SU-DHL-6 (cell line): ENCODE results near the gene LXN.

Experiments used
- CTCF ChIP-seq: fragments of 200-600 bp; sonication (generic); IDR thresholded peaks from one replicate; pipeline ENCODE4 v1.5.1; 2017; ENCODE audit warnings: antibody characterized with exemption, mild to moderate bottlenecking, low read length, moderate library complexity; ENCODE audit not compliant: insufficient read depth, poor library complexity, severe bottlenecking
- EZH2phosphoT487 ChIP-seq: fragments of 200-600 bp; sonication (generic), shearing (Covaris generic); conservative IDR thresholded peaks from 2 replicates; pipeline ENCODE4 v1.6.1; 2018; ENCODE audit warnings: mild to moderate bottlenecking, antibody characterized with exemption, low read length, moderate library complexity, mixed read lengths

- TF ChIP-seq CTCF (no peak), EZH2phosphoT487 (no peak)
Observed at GRCh38 chr3:158709666-158710083, 37.2 kb upstream of the LXN start.
